ES-I3 (cell line): ENCODE results near the gene ARHGAP42.

ENCODE experiments used
- H3K36me3 ChIP-seq: 2 replicates; pipeline ENCODE4 v1.6.1; 2013; ENCODE audit warnings: mild to moderate bottlenecking, low read length, control low read depth, moderate library complexity; ENCODE audit not compliant: insufficient read depth
- H3K4me1 ChIP-seq: 2 replicates; pipeline ENCODE4 v1.6.1; 2013; ENCODE audit warnings: mild to moderate bottlenecking, control low read depth, low read length; ENCODE audit not compliant: insufficient read depth
- H3K9ac ChIP-seq: 2 replicates; pipeline ENCODE4 v1.6.1; 2013; ENCODE audit warnings: low read depth, mild to moderate bottlenecking, low read length, moderate library complexity
- H3K9me3 ChIP-seq: 2 replicates; pipeline ENCODE4 v1.6.1; 2013; ENCODE audit warnings: mild to moderate bottlenecking, low read length, moderate library complexity; ENCODE audit not compliant: control insufficient read depth, insufficient read depth

Gene ARHGAP42

GRCh38 chr11:100928426-100928825, 241.3 kb downstream of the ARHGAP42 start:
- H3K4me1 ChIP-seq, result no peaks in the 10 kb centered on the region; the same call in 1 of the 2 replicates
- no peaks in the 10 kb centered on the region for H3K9me3 ChIP-seq
- no peak overlapping the region for H3K9ac ChIP-seq
- H3K36me3 ChIP-seq, result no peaks in the 10 kb centered on the region

GRCh38 chr11:100929377-100929776, 242.3 kb downstream of the ARHGAP42 start:
- Histone ChIP-seq H3K9ac (no peak overlapping the region), H3K36me3 (no peaks in the 10 kb centered on the region), H3K9me3 (no peaks in the 10 kb centered on the region), H3K4me1 (no peaks in the 10 kb centered on the region)

- H3K9me3 ChIP-seq, result no peaks in the 10 kb centered on the region
- H3K36me3 ChIP-seq, result no peaks in the 10 kb centered on the region
- no peaks in the 10 kb centered on the region for H3K4me1 ChIP-seq
- no peak overlapping the region for H3K9ac ChIP-seq
Measured at GRCh38 chr11:100930185-100930778, 243.2 kb downstream of the ARHGAP42 start.

- Histone ChIP-seq H3K36me3 (no peaks in the 10 kb centered on the region), H3K9me3 (no peaks in the 10 kb centered on the region), H3K9ac (no peak overlapping the region), H3K4me1 (no peaks in the 10 kb centered on the region)
Measured at GRCh38 chr11:100932474-100933100, 245.5 kb downstream of the ARHGAP42 start.

GRCh38 chr11:100936781-100937180, 249.7 kb downstream of the ARHGAP42 start:
- no peaks in the 10 kb centered on the region for H3K36me3 ChIP-seq
- no peaks in the 10 kb centered on the region for H3K4me1 ChIP-seq
- no peaks in the 10 kb centered on the region for H3K9me3 ChIP-seq
- no peak overlapping the region for H3K9ac ChIP-seq

GRCh38 chr11:100939571-100939970, 252.5 kb downstream of the ARHGAP42 start:
- Histone ChIP-seq H3K9me3 (no peaks in the 10 kb centered on the region), H3K36me3 (no peaks in the 10 kb centered on the region), H3K9ac (no peak overlapping the region), H3K4me1 (no peaks in the 10 kb centered on the region)

GRCh38 chr11:100940111-100940510, 253.0 kb downstream of the ARHGAP42 start:
- Histone ChIP-seq H3K9ac (no peak overlapping the region), H3K9me3 (no peaks in the 10 kb centered on the region), H3K4me1 (no peaks in the 10 kb centered on the region), H3K36me3 (no peaks in the 10 kb centered on the region)

- Histone ChIP-seq H3K9me3 (no peaks in the 10 kb centered on the region), H3K4me1 (no peaks in the 10 kb centered on the region), H3K9ac (no peak overlapping the region), H3K36me3 (no peaks in the 10 kb centered on the region)
Measured at GRCh38 chr11:100941033-100941432, 253.9 kb downstream of the ARHGAP42 start.

GRCh38 chr11:100942016-100942415, 254.9 kb downstream of the ARHGAP42 start:
- Histone ChIP-seq H3K9ac (no peak overlapping the region), H3K36me3 (no peaks in the 10 kb centered on the region), H3K4me1 (no peaks in the 10 kb centered on the region), H3K9me3 (no peaks in the 10 kb centered on the region)

GRCh38 chr11:100948936-100949335, 261.8 kb downstream of the ARHGAP42 start:
- Histone ChIP-seq H3K9ac (no peak overlapping the region), H3K36me3 (no peaks in the 10 kb centered on the region; the same call in 1 of the 2 replicates), H3K4me1 (no peaks in the 10 kb centered on the region), H3K9me3 (no peaks in the 10 kb centered on the region)

- Histone ChIP-seq H3K9me3 (no peaks in the 10 kb centered on the region), H3K36me3 (no peaks in the 10 kb centered on the region; the same call in 1 of the 2 replicates), H3K9ac (no peak overlapping the region), H3K4me1 (no peaks in the 10 kb centered on the region)
Measured at GRCh38 chr11:100949443-100949842, 262.4 kb downstream of the ARHGAP42 start.

GRCh38 chr11:100955318-100955717, 268.2 kb downstream of the ARHGAP42 start:
- H3K4me1 ChIP-seq, result peaks cover 19% of the 10 kb centered on the region
- H3K9ac ChIP-seq, result no peak overlapping the region
- no peaks in the 10 kb centered on the region for H3K9me3 ChIP-seq
- no peaks in the 10 kb centered on the region; the same call in 1 of the 2 replicates for H3K36me3 ChIP-seq

- Histone ChIP-seq H3K9ac (no peak overlapping the region), H3K36me3 (no peaks in the 10 kb centered on the region; the same call in 1 of the 2 replicates), H3K9me3 (no peaks in the 10 kb centered on the region), H3K4me1 (peaks cover 19% of the 10 kb centered on the region)
Measured at GRCh38 chr11:100956351-100956750, 269.3 kb downstream of the ARHGAP42 start.

- H3K9ac ChIP-seq, result no peak overlapping the region
- no peaks in the 10 kb centered on the region; the same call in 1 of the 2 replicates for H3K36me3 ChIP-seq
Measured at GRCh38 chr11:100957499-100957898, 270.4 kb downstream of the ARHGAP42 start.

GRCh38 chr11:100961633-100962032, 274.5 kb downstream of the ARHGAP42 start:
- no peak overlapping the region for H3K9ac ChIP-seq
- H3K4me1 ChIP-seq, result peaks cover 8% of the 10 kb centered on the region
- no peaks in the 10 kb centered on the region for H3K9me3 ChIP-seq
- peaks cover 3% of the 10 kb centered on the region; the same call in 1 of the 2 replicates for H3K36me3 ChIP-seq

More at GRCh38 chr11:100957499-100957898, 270.4 kb downstream of the ARHGAP42 start:
- H3K9me3 ChIP-seq, result no peaks in the 10 kb centered on the region
- peaks cover 19% of the 10 kb centered on the region for H3K4me1 ChIP-seq
